ENCODE results near the gene LSAMP.

LSAMP gene

DNA sequence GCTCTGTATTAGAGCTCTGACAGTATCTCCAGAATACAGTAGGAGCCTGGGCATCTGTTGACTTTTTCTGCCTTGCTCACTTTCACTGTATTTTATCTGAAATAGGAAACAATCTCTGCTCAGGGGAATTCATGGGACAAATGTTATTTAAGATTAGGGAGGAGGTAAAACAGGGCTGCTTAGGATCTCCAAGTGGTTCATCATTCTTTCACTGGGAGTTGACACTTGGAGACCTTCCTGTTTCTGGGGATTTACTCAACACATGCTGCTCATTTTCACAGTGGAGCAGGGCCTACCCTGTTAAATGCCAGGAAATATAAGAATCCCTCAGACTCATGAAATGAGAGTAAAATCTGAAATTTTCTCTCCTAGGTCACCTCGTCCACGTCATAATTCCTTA is 636.5 kb downstream of the LSAMP start:
- DNase-seq (ENCODE audit: low read depth): no peak
- TF ChIP-seq, protein P1, sequence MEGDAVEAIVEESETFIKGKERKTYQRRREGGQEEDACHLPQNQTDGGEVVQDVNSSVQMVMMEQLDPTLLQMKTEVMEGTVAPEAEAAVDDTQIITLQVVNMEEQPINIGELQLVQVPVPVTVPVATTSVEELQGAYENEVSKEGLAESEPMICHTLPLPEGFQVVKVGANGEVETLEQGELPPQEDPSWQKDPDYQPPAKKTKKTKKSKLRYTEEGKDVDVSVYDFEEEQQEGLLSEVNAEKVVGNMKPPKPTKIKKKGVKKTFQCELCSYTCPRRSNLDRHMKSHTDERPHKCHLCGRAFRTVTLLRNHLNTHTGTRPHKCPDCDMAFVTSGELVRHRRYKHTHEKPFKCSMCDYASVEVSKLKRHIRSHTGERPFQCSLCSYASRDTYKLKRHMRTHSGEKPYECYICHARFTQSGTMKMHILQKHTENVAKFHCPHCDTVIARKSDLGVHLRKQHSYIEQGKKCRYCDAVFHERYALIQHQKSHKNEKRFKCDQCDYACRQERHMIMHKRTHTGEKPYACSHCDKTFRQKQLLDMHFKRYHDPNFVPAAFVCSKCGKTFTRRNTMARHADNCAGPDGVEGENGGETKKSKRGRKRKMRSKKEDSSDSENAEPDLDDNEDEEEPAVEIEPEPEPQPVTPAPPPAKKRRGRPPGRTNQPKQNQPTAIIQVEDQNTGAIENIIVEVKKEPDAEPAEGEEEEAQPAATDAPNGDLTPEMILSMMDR (IDR thresholded peaks at IDR 0.05; ENCODE audit: insufficient read depth, low read depth, low read length, missing control alignments): no peak
- no peak overlapping the region for H3K4me3 ChIP-seq (ENCODE audit: low read depth, low read length)

DNA sequence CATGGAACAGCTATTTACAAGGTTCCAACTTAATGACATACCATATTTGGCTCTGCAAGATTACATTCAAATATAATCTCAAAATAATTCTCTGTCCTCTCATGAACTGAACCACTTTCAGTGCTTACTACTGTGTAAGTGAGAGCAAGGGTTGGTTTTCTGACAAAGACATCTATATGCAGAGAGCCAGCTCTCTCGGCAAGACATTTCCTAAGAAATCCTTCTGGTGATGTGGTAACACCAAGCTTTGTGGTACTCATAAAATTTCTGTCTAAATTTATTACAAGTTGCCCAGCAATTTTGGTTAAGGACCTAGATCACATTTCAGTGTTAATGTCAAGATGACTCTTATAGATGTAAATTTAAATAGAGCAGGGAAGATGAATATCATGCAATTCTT is 637.0 kb downstream of the LSAMP start:
- no peak for DNase-seq (ENCODE audit: low read depth)
- H3K4me3 ChIP-seq (ENCODE audit: low read depth, low read length): no peak overlapping the region
- TF ChIP-seq, protein P1 (IDR thresholded peaks at IDR 0.05; ENCODE audit: insufficient read depth, low read depth, low read length, missing control alignments): no peak

DNA sequence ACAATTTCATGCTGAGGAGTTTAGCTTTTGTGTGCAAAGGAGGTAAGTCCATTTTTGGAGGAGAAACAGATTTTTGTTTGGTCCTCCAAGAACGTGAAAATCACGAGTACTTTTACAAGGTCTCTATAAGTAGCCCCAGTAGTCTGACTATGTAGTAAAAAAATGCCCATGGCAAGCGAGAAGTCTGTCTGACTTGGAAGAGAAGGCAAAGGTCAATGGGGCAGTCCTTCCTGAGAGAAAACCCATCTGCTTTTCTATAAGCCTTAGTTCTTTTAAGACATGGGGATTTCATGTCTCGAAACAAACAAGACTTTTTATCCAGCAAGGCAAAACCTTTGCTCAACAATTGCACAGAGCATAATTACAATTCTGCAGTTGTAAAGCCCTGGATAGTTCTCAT is 638.8 kb downstream of the LSAMP start:
- no peak for DNase-seq (ENCODE audit: low read depth)
- H3K4me3 ChIP-seq (ENCODE audit: low read depth, low read length): no peak overlapping the region
- TF ChIP-seq, protein P1 (IDR thresholded peaks at IDR 0.05; ENCODE audit: insufficient read depth, low read depth, low read length, missing control alignments): no peak

DNA sequence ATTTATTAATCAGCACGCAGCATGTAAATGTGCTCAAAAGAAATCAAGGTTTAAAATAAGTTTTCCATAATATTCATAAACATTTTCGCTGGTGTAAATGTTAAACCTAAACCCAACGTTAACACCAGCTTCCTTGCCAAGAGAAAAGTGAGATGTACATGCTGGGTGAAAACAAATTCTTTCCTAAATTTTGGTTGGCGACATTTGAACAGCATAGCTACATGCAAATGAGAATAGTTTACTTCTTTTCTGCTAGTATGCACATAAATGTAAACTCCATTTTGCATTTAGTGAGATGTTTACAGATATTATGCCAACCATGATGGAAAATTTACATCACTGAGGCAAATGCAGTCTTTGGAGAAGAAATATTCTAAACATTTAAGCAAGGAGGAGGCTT is 639.8 kb downstream of the LSAMP start:
- no peak overlapping the region for H3K4me3 ChIP-seq (ENCODE audit: low read depth, low read length)
- TF ChIP-seq, protein P1 (IDR thresholded peaks at IDR 0.05; ENCODE audit: insufficient read depth, low read depth, low read length, missing control alignments): no peak
- DNase-seq (ENCODE audit: low read depth): no peak

DNA sequence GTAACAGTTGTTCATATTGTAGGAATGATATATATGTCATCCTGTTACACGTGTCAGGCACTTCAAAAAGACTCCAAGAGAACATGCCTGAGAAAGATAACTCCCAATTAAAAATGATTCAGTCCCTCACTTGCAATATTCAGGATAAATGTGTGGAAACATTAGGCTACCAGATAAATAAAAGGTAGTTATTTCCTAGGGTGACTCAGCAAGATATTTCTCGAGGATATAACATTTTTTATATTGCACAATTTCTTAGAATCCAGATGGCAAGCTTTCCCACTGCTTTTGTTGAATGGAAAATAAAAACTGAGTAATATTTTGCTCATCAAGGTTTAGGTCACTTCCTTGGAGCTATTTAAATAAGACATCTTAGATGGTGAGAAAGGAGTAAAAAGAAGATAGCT is 640.6 kb downstream of the LSAMP start:
- TF ChIP-seq, protein P1 (IDR thresholded peaks at IDR 0.05; ENCODE audit: insufficient read depth, low read depth, low read length, missing control alignments): no peak
- no peak for DNase-seq (ENCODE audit: low read depth)
- H3K4me3 ChIP-seq (ENCODE audit: low read depth, low read length): no peak overlapping the region

DNA sequence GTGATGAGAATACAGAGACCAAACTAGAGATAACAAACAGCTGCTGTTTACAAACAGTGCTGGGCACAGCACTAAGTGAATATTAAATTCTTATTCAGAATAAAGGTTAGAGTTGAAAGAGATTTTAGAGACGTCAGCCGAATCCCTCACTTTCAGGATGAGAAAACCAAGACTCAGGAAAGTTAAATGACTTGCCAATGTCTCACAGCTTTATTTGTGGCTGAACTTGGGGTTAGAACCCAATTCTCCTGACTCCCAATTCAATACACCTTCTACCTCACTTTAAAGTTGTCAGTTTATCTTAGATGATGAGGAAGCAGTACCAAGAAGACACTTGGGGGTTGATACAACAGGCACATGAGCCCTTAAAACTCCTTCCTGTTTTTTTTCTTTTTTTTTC is 641.1 kb downstream of the LSAMP start:
- TF ChIP-seq, protein P1 (IDR thresholded peaks at IDR 0.05; ENCODE audit: insufficient read depth, low read depth, low read length, missing control alignments): no peak
- DNase-seq (ENCODE audit: low read depth): no peak
- no peak overlapping the region for H3K4me3 ChIP-seq (ENCODE audit: low read depth, low read length)

DNA sequence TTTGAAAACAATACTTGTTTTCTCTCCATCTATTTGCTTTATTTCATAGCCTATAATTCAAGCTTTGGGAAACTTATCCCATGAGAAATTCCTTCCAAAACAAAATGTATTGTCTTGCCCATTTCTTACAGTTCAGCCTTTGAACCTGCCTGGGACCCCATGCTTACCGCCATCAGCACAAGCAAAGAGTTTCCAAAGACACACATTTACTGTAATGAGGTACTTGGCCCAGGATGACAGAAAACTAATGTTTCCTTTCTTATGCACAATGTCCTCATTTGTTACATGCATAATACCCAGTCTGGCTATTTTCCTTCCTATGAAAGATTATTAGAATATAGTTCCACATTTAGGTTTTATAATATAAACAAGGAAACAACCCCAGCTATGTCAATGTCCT is 641.6 kb downstream of the LSAMP start:
- no peak overlapping the region for H3K4me3 ChIP-seq (ENCODE audit: low read depth, low read length)
- TF ChIP-seq, protein P1 (IDR thresholded peaks at IDR 0.05; ENCODE audit: insufficient read depth, low read depth, low read length, missing control alignments): no peak
- no peak for DNase-seq (ENCODE audit: low read depth)
